ENCODE data around the gene GBP4.
"Not testable (repeated sequence)": the region's sequence is repeated elsewhere in the genome, so short reads cannot be mapped to it uniquely, and the experiment has no call there.

GBP4 gene

DNA sequence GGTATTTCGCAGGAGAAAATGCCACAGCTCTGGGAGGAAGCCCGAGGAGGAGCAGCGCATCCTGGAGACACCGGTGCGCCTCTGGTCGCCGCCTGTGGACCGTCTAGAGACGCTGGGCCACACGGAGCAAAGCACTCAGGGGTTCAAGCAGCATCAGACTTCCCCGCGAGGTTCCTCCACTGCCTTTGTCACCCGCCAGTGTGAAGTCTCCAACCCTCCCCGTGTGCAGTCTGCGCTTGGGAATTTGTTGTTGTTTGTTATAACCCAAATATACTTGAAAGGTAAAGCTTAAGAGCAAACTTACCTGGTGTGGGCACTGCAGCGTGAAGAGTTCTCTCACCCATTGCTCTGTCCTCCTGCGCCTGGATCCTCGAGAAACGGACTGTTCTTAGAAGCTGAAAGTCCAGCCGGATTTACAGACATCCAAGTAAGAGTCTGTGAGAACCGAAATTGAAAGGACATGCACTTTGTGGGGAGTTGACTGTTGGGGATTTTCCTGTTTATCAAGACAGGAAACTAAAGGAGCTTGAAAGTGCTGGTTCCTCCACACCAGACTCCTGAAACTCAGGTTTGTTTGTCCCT lies at the start of gene GBP4:
Gene GBP4, minus strand, starts transcription at position 452 of the 582 bp plus-strand sequence. Its CDS starts 108 bp downstream, at position 344.
- DNase-seq (ENCODE audit: low spot score) = peak; percentile 38

- DNase-seq (ENCODE audit: low spot score) = no peak
These were observed 44.3 kb upstream of the GBP4 start for GRCh38 chr1:89243046-89243445.

GRCh38 chr1:89221341-89221740 lies 22.6 kb upstream of the GBP4 start:
- no peak for DNase-seq (ENCODE audit: low spot score)

DNA sequence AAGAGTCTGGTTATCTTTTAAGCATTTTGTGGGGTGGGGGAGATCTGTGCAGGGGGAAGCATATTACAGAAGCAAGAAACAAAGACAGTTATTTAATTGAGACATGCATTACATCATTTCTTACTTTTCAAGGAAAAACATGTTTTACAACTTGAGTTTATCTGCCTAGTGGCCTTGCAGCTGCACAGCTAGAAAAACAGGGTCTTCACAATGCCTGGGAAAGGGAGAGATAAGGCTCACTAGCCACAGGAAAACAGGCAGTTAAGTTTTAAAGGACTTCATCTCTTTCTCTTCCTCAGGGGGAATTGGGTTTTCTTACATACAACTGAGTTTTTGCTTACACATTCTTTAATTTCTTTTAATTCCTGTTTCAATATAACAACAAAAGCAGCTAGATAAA lies 21.1 kb upstream of the GBP4 start:
- DNase-seq (ENCODE audit: low spot score) = not testable (repeated sequence)

- DNase-seq (ENCODE audit: low spot score) = not testable (repeated sequence)
These were observed 20.2 kb upstream of the GBP4 start for GRCh38 chr1:89218941-89219340.

GRCh38 chr1:89213347-89213746 lies 14.6 kb upstream of the GBP4 start:
- DNase-seq (ENCODE audit: low spot score) = no peak

DNA sequence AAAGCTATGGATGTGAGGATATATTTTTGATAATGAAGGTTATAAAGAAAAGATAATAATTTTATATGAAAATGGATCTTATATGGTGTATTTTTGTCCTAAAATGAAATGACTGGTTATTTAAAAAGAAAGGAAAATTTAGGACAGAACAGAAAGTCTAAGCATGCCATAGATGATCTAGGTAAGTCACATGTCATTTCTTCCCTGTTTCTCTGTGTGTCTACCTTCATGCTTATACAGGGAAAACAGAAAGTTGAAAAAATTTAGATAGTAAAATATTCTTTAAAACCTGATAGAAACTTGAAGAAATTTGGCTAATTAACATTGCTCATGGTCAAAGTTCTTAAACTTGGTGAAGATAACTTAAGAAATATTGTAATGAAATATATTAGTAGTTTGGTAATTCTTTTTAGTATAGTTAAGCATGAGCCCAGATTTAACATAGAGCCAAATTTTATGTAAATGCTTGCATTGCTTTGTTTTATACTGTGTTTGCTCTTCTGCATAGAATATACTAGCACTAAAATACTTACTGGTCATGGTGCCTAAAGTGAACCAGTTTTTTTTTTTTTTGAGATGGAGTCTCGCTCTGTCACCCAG lies 12.4 kb upstream of the GBP4 start:
- no peak for DNase-seq (ENCODE audit: low spot score)

GRCh38 chr1:89206373-89206772 lies 7.6 kb upstream of the GBP4 start:
- DNase-seq (ENCODE audit: low spot score) = no peak

GRCh38 chr1:89203166-89203565 lies 4.4 kb upstream of the GBP4 start:
- DNase-seq (ENCODE audit: low spot score) = no peak

- DNase-seq (ENCODE audit: low spot score) = no peak
These were observed 2.5 kb upstream of the GBP4 start for GRCh38 chr1:89201106-89201794.

DNA sequence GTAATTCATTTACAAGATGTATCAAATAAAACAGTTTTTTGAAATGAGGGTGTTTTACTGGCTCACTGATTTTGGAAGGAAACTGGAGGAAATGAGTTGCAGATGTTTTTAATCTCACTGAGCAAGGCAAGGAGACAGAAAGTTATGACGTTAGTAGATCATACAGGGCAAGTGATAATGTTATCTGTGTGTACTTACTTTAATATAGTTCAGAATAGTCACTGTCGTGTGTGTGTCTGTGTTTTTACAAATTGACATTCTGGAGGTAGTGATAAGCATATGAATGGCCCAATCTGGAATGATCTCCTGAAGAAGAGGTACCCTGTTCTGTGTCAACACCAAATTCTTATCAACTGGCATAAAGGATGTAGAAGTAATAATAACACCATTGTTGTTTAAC lies 1.9 kb upstream of the GBP4 start:
- peak; percentile 7 for DNase-seq (ENCODE audit: low spot score)

DNA sequence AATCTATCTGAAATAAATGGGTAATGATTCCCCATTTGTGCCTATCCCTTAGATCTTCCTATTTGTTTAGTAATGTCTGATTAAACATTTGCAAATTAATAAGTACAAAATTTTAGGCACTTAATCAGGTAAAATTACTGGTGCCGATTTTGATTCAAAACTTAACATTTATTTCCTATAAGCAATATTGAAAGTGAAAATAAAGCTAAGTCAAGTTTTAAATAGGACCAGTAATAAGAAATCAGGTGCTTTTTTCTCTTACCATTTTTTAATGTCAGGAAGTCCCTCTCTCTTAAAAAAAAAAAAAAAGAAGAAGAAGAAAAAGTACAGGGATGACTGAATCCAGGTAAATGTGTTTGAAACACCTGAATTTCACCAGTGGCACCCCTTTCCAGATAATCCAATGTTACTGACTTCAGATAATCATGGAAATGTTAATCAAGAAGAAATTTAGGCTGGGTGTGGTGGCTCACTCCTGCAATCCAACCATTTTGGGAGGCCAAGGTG lies 836 bp upstream of the GBP4 start:
- DNase-seq (ENCODE audit: low spot score) = peak; percentile 21

GRCh38 chr1:89198081-89198480 lies 661 bp downstream of the GBP4 start:
- DNase-seq (ENCODE audit: low spot score) = no peak

DNA sequence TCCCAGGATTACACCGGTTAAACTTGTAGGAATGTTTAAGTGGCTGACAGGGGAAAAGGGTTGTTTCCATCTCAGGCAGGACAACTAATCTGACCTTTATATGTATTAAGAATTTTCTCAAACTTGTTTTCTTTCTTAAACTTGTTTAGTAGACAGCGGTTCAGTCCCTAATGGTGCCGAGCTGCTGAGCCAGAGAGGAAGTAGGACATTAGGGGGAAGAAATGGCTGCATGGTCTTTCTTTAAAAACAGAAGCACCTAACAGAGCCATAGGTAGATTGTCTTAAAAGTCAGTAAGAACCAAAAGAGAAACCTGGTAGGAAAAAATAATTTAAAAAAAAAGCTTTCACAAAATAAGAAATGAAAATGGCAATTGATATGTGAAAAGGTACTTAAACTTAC lies 3.3 kb downstream of the GBP4 start:
- DNase-seq (ENCODE audit: low spot score) = no peak

- no peak for DNase-seq (ENCODE audit: low spot score)
These were observed 7.4 kb downstream of the GBP4 start for GRCh38 chr1:89191314-89191713.

DNA sequence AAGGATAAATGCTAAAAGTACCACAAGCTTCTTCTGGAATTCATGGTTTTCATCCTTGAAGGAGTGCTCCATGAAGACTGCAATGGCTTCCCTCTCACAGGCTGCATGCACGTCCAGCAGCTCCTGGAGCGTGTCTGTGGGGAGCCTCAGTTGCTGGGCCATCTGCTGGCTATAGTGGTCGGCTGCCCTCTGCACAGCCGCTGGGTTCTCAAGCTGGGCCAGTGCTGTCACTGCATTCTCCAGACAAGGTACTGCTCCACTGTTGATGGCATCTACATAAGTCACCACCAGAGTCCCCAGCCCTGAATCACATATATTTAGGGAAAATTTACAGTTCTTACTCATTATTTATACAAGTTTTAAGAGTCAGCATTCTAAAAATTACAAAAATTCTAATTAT lies 8.7 kb downstream of the GBP4 start:
- no peak for DNase-seq (ENCODE audit: low spot score)

- DNase-seq (ENCODE audit: low spot score) = no peak
These were observed 19.4 kb downstream of the GBP4 start for GRCh38 chr1:89179343-89179742.

DNA sequence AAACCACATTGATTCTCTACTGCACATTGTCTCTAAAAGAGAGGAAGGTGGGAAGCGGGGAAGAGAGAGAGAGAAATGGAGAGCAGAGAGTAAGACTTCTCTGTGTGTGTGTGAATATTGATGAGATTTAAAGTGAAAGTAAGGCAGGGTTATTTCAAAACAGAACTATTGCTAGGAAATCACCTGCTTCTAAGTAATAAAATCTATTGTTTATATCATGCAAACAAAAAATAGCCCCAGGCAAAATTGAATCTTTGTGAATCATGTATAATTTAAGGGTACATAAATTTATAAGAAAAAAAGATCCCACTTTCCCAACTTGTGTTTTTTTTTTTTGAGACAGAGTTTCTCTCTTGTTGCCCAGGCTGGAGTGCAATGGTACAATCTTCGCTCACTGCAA lies 21.8 kb downstream of the GBP4 start:
- no peak for DNase-seq (ENCODE audit: low spot score)

- no peak for DNase-seq (ENCODE audit: low spot score)
These were observed 23.0 kb downstream of the GBP4 start, which contains the start of gene GBP7 for GRCh38 chr1:89175601-89176256. Gene GBP7, minus strand, starts transcription at chr1:89176003. Its CDS starts 4,068 bp downstream, at chr1:89171935.

- no peak for DNase-seq (ENCODE audit: low spot score)
These were observed 24.3 kb downstream of the GBP4 start for GRCh38 chr1:89174491-89174890.

GRCh38 chr1:89172468-89173143 lies 26.1 kb downstream of the GBP4 start:
- DNase-seq (ENCODE audit: low spot score) = no peak

DNA sequence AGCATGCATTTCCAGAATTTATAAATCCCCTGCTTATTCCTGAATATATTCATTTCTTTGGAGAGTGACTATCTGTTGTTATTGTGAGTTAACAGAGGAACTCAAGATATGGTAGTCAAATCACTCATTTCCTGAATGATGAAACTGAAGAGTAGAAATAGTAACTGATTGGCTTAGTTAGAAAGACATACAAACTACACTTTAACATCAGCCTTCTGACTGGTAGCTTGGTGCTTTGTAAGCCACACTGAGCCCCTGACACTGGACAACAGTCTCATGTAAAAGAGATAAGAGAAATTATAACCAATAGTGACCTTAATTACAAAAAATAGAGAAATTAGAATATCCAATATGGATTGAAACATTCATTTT lies 27.7 kb downstream of the GBP4 start:
- DNase-seq (ENCODE audit: low spot score) = no peak
